ENCODE data around the gene C15orf40.

The C15orf40 gene

DNA sequence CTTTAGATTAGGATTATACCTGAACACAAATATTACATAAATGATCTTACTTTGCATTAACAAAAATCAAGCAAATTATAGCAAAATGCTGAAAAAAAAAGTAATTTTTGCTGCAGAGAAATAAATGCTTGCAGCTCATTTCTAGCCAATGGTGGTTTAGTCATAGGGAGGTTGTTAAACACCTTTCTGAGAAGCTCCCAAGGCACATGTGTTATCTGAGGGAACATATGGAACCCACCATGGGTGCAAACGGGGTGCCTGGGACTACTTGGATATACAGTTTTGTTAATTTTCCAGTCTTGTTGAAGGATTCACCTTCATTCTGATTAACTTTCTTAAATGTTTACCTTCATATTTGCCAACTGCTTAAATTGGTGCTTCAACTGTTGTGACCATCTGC is 34.4 kb downstream of the C15orf40 start:
- no peak overlapping the region for H3K27ac ChIP-seq
- H3K79me2 ChIP-seq (ENCODE audit: insufficient read depth, low read depth): no peaks in the 10 kb centered on the region
- no peak overlapping the region for H2AFZ ChIP-seq (ENCODE audit: low read depth)
- TF ChIP-seq, protein P1, sequence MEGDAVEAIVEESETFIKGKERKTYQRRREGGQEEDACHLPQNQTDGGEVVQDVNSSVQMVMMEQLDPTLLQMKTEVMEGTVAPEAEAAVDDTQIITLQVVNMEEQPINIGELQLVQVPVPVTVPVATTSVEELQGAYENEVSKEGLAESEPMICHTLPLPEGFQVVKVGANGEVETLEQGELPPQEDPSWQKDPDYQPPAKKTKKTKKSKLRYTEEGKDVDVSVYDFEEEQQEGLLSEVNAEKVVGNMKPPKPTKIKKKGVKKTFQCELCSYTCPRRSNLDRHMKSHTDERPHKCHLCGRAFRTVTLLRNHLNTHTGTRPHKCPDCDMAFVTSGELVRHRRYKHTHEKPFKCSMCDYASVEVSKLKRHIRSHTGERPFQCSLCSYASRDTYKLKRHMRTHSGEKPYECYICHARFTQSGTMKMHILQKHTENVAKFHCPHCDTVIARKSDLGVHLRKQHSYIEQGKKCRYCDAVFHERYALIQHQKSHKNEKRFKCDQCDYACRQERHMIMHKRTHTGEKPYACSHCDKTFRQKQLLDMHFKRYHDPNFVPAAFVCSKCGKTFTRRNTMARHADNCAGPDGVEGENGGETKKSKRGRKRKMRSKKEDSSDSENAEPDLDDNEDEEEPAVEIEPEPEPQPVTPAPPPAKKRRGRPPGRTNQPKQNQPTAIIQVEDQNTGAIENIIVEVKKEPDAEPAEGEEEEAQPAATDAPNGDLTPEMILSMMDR (conservative IDR thresholded peaks at IDR 0.05; ENCODE audit: low read depth, low read length): no peak
- peaks cover 19% of the 10 kb centered on the region for H3K4me1 ChIP-seq (ENCODE audit: low read depth, poor library complexity, severe bottlenecking)
- no peaks in the 10 kb centered on the region for H3K36me3 ChIP-seq (ENCODE audit: insufficient read depth)
- H3K27me3 ChIP-seq (ENCODE audit: insufficient read depth, low read depth): no peaks in the 10 kb centered on the region
- no peak overlapping the region for H3K9ac ChIP-seq
- H4K20me1 ChIP-seq (ENCODE audit: insufficient read depth): no peaks in the 10 kb centered on the region
- H3K4me2 ChIP-seq: no peak overlapping the region
- no peak overlapping the region for H3K4me3 ChIP-seq (IDR thresholded peaks at IDR 0.05; ENCODE audit: insufficient read depth, low read depth, low read length)

GRCh38 chr15:82972990-82973389 is 38.4 kb downstream of the C15orf40 start:
- H3K36me3 ChIP-seq (ENCODE audit: insufficient read depth): no peaks in the 10 kb centered on the region

GRCh38 chr15:82971218-82971984 is 40.0 kb downstream of the C15orf40 start:
- no peaks in the 10 kb centered on the region for H3K36me3 ChIP-seq (ENCODE audit: insufficient read depth)
- H3K9ac ChIP-seq: no peak overlapping the region
- H4K20me1 ChIP-seq (ENCODE audit: insufficient read depth): no peaks in the 10 kb centered on the region
- no peak overlapping the region; the same call in 1 of the 2 replicates for H3K4me2 ChIP-seq
- no peaks in the 10 kb centered on the region for H3K27me3 ChIP-seq (ENCODE audit: insufficient read depth, low read depth)
- TF ChIP-seq, protein P1 (conservative IDR thresholded peaks at IDR 0.05; ENCODE audit: low read depth, low read length): no peak
- no peak overlapping the region for H3K27ac ChIP-seq
- no peak overlapping the region for H3K4me3 ChIP-seq (IDR thresholded peaks at IDR 0.05; ENCODE audit: insufficient read depth, low read depth, low read length)
- H2AFZ ChIP-seq (ENCODE audit: low read depth): no peak overlapping the region
- H3K79me2 ChIP-seq (ENCODE audit: insufficient read depth, low read depth): no peaks in the 10 kb centered on the region
- H3K4me1 ChIP-seq (ENCODE audit: low read depth, poor library complexity, severe bottlenecking): peaks cover 42% of the 10 kb centered on the region

More at GRCh38 chr15:82972990-82973389, 38.4 kb downstream of the C15orf40 start:
- Histone ChIP-seq H4K20me1 (ENCODE audit: insufficient read depth) (no peaks in the 10 kb centered on the region), H3K27me3 (ENCODE audit: insufficient read depth, low read depth) (no peaks in the 10 kb centered on the region), H3K4me3 (IDR thresholded peaks at IDR 0.05; ENCODE audit: insufficient read depth, low read depth, low read length) (no peak overlapping the region), H3K4me2 (peak overlapping the region; percentile 91), H3K27ac (peak overlapping the region; percentile 17; the same call in 1 of the 2 replicates), H3K79me2 (ENCODE audit: insufficient read depth, low read depth) (no peaks in the 10 kb centered on the region), H3K4me1 (ENCODE audit: low read depth, poor library complexity, severe bottlenecking) (peaks cover 30% of the 10 kb centered on the region), H3K9ac (no peak overlapping the region; the same call in 1 of the 2 replicates), H2AFZ (ENCODE audit: low read depth) (no peak overlapping the region)
- TF ChIP-seq, protein P1 (conservative IDR thresholded peaks at IDR 0.05; ENCODE audit: low read depth, low read length): no peak

DNA sequence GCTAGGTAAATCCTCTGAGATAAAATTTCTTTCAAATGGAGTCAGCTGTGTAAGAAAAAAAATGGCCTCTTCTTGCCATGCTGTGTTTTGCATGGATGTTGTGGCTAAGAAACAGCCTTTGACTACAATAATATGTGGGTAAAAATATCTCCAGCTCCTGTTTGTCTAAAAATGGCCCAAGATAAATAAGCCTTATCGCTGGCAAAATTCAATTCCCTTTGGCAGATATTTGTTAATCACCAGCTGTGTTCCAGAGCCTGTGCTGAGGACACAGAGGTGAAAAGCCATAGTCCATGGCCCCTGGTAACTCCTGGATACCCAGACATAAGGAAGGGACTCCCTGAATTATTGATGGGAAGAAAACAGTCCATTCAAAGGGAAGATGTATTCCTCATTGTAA is 40.7 kb downstream of the C15orf40 start:
- Histone ChIP-seq H3K4me2 (no peak overlapping the region), H3K79me2 (ENCODE audit: insufficient read depth, low read depth) (no peaks in the 10 kb centered on the region), H3K4me1 (ENCODE audit: low read depth, poor library complexity, severe bottlenecking) (peaks cover 49% of the 10 kb centered on the region), H3K9ac (no peak overlapping the region), H2AFZ (ENCODE audit: low read depth) (no peak overlapping the region), H4K20me1 (ENCODE audit: insufficient read depth) (no peaks in the 10 kb centered on the region), H3K27ac (no peak overlapping the region), H3K27me3 (ENCODE audit: insufficient read depth, low read depth) (no peaks in the 10 kb centered on the region), H3K4me3 (IDR thresholded peaks at IDR 0.05; ENCODE audit: insufficient read depth, low read depth, low read length) (no peak overlapping the region), H3K36me3 (ENCODE audit: insufficient read depth) (no peaks in the 10 kb centered on the region)
- TF ChIP-seq, protein P1 (conservative IDR thresholded peaks at IDR 0.05; ENCODE audit: low read depth, low read length): no peak
